Aorta (tissue), 5 donors: ENCODE results near the gene SEC63. TPM values are rescaled to one million over a fixed set of nuclear protein-coding genes. Genes with fewer than 3 reads are reported as not detected.
"Not testable (repeated sequence)": the region's sequence is repeated elsewhere in the genome, so short reads cannot be mapped to it uniquely, and the experiment has no call there.

Experiments used
- ATAC-seq: fragments of 200-7000 bp; cut with Tn5 transposase; one replicate; pipeline ENCODE4 v1.9.1; 2022; ENCODE audit warnings: moderate library complexity; ENCODE audit not compliant: low FRiP score
- DNase-seq, 2 donors: peaks; one replicate each; pipeline ENCODE4 v3.0.0-alpha.2; 2020
- H3K27ac ChIP-seq, 2 donors: one replicate each; pipeline ENCODE4 v1.5.1; 2013; ENCODE audit warnings: low read length in 2 of 2, mild to moderate bottlenecking in 2 of 2, moderate library complexity in 2 of 2, control low read depth in 1 of 2, inconsistent platforms in 1 of 2, low read depth in 1 of 2
- H3K27me3 ChIP-seq, 2 donors: one replicate each; pipeline ENCODE4 v1.6.1; 2013; ENCODE audit warnings: control low read depth in 1 of 2, low read length in 1 of 2, mild to moderate bottlenecking in 1 of 2, moderate library complexity in 1 of 2; ENCODE audit not compliant: insufficient read depth in 2 of 2, control insufficient read depth in 1 of 2
- H3K36me3 ChIP-seq, 2 donors: one replicate each; pipeline ENCODE4 v1.6.1; 2013; ENCODE audit warnings: control low read depth in 1 of 2, low read length in 1 of 2, mild to moderate bottlenecking in 1 of 2; ENCODE audit not compliant: insufficient read depth in 2 of 2, control insufficient read depth in 1 of 2
- H3K4me1 ChIP-seq, 2 donors: one replicate each; pipeline ENCODE4 v1.6.1; 2013; ENCODE audit warnings: low read length in 2 of 2, control low read depth in 1 of 2, mild to moderate bottlenecking in 1 of 2, moderate library complexity in 1 of 2; ENCODE audit not compliant: insufficient read depth in 2 of 2, control insufficient read depth in 1 of 2
- H3K4me3 ChIP-seq, 2 donors: one replicate each; pipeline ENCODE4 v1.5.1; 2013; ENCODE audit warnings: low read length in 2 of 2, control low read depth in 1 of 2, mild to moderate bottlenecking in 1 of 2
- H3K9me3 ChIP-seq: one replicate; pipeline ENCODE4 v1.6.1; 2013; ENCODE audit warnings: mild to moderate bottlenecking, low read length; ENCODE audit not compliant: control insufficient read depth
- WGBS, 2 donors: extraction: QIAGEN DNeasy Blood & Tissue Kit; methylation state at CpG; one replicate each; pipeline ENCODE4 v1.1.7; 2013; 5-methylcytosine and 5-hydroxymethylcytosine counted together
- intact Hi-C, 2 donors: fragments of 100-400 bp; cut with DNase I; formaldehyde crosslinking; loops; one replicate each; pipeline versions ENCODE4 v1.14.2 to v1.15.0; 2022
- polyA plus RNA-seq, 2 donors: library from polyadenylated mRNA; stranded (reverse); fragments of 200-250 nt; gene quantifications; one replicate each; pipeline ENCODE4 v1.2.3, GENCODE V29; 2013
- total RNA-seq, 2 donors: library from RNA; stranded (reverse); fragmentation: NEBNext Ultra II Directional; extraction: Animal tissue kit (Norgen Biotek cat#: 25700); gene quantifications; one replicate each; pipeline ENCODE4 v1.2.1, GENCODE V29; 2021
- donor health status: healthy with polysubstance abuse.
- donor health status: Bipolar disorder and iron deficiency.
- donor health status: DM: no; HTN: no; CAD: no.
- donor health status: DM: no; HTN: no; CAD: no.
- donor health status: DM: yes; HTN: yes; CAD: no.

Gene SEC63
- total and polyA plus RNA-seq, 4 donors = 23.9 to 114 (median 80.4) TPM

DNA sequence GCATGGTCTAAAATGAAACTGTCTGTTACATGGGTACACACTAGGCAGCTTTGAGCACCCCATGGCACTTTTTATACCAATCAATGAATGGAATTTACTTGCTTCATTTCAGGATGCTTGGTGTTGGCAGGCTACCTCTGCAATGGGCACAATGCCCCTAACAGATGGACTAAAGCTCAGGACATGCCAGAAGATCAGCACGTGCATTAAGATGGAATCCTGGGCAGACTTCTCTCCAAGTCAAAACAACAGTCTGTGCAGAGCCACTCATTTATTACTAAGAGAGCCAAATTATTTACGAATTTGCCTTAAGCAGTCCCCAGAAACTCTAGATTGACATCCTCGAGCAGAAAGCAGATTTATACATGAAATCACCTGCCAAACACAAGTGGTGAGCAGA lies 78.1 kb downstream of the SEC63 start:
- H3K9me3 ChIP-seq = no peaks in the 10 kb centered on the region
- no peak for DNase-seq
- H3K36me3 ChIP-seq = peaks cover 4 to 5% of the 10 kb centered on the region in 2 donors
- H3K27ac ChIP-seq = no peak overlapping the region
- no peak for ATAC-seq
- intact Hi-C loops = no loop called here
- no peak overlapping the region for H3K4me3 ChIP-seq
- 50 to 55% methylated on average over 3 of the region's 3 CpGs for whole genome bisulfite sequencing, 2 donors
- H3K27me3 ChIP-seq = no peaks in the 10 kb centered on the region
- no peaks in the 10 kb centered on the region for H3K4me1 ChIP-seq

GRCh38 chr6:107877968-107878367 lies 80.0 kb downstream of the SEC63 start:
- Histone ChIP-seq H3K4me3 (no peak overlapping the region), H3K36me3 (peaks cover 5 to 6% of the 10 kb centered on the region in 2 donors), H3K4me1 (no peaks in the 10 kb centered on the region), H3K27ac (no peak overlapping the region), H3K9me3 (no peaks in the 10 kb centered on the region), H3K27me3 (no peaks in the 10 kb centered on the region)
- intact Hi-C loops = no loop called here
- ATAC-seq (no peak), DNase-seq (no peak)
- 99 to 100% methylated on average over 1 of the region's 1 CpG for WGBS, 2 donors

GRCh38 chr6:107871976-107872375 lies 86.0 kb downstream of the SEC63 start:
- H3K4me3 ChIP-seq = no peak overlapping the region
- no peaks in the 10 kb centered on the region for H3K27me3 ChIP-seq
- WGBS, 2 donors = 95 to 96% methylated on average over 2 of the region's 2 CpGs
- ATAC-seq = no peak
- peaks cover 0 to 3% of the 10 kb centered on the region in 2 donors for H3K36me3 ChIP-seq
- no peak overlapping the region for H3K27ac ChIP-seq
- DNase-seq = no peak
- no peaks in the 10 kb centered on the region for H3K4me1 ChIP-seq
- H3K9me3 ChIP-seq = no peaks in the 10 kb centered on the region
- intact Hi-C loops = no loop called here

DNA sequence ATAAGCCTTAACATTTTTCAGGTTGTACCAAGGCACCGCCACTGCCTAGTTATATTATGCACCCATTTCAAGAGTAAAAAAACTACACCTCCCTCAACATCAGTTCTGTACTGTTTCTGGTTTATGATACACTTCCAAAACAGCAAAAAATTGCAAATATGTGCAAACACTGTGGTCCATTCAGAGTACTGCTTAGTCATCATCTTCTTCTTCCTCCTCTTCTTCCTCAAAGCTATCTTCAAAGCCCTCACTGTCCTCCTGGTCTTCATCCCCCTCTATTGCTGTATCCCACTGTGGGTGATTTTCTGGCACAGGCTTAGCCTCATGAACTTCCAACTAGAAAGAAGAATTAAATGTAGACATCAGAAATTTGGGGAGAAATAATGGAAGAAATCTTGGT lies 86.5 kb downstream of the SEC63 start:
- H3K9me3 ChIP-seq, H3K4me1 ChIP-seq, ATAC-seq, DNase-seq, H3K27ac ChIP-seq, H3K4me3 ChIP-seq, intact Hi-C loops, H3K36me3 ChIP-seq, H3K27me3 ChIP-seq: not testable (repeated sequence)
- 100% methylated on average over 1 of the region's 1 CpG for WGBS, 2 donors

GRCh38 chr6:107871016-107871415 lies 87.0 kb downstream of the SEC63 start:
- no peaks in the 10 kb centered on the region for H3K27me3 ChIP-seq
- ATAC-seq = no peak
- peaks cover 0 to 3% of the 10 kb centered on the region in 2 donors for H3K36me3 ChIP-seq
- no peak overlapping the region for H3K27ac ChIP-seq
- no peak for DNase-seq
- 47 to 48% methylated on average over 4 of the region's 4 CpGs for WGBS, 2 donors
- no peaks in the 10 kb centered on the region for H3K9me3 ChIP-seq
- intact Hi-C loops = no loop called here
- H3K4me3 ChIP-seq = no peak overlapping the region
- no peaks in the 10 kb centered on the region for H3K4me1 ChIP-seq

GRCh38 chr6:107870381-107870780 lies 87.6 kb downstream of the SEC63 start:
- 3 to 9% methylated on average over 1 of the region's 1 CpG for WGBS, 2 donors
- Histone ChIP-seq H3K36me3 (peaks cover 0 to 3% of the 10 kb centered on the region in 2 donors), H3K4me1 (no peaks in the 10 kb centered on the region), H3K27me3 (no peaks in the 10 kb centered on the region), H3K9me3 (no peaks in the 10 kb centered on the region), H3K4me3 (no peak overlapping the region), H3K27ac (no peak overlapping the region)
- intact Hi-C loops = no loop called here
- DNase-seq (no peak), ATAC-seq (no peak)

GRCh38 chr6:107869871-107870270 lies 88.1 kb downstream of the SEC63 start:
- Histone ChIP-seq H3K4me3 (no peak overlapping the region), H3K27me3 (no peaks in the 10 kb centered on the region), H3K9me3 (no peaks in the 10 kb centered on the region), H3K27ac (no peak overlapping the region), H3K4me1 (no peaks in the 10 kb centered on the region), H3K36me3 (peaks cover 0 to 3% of the 10 kb centered on the region in 2 donors)
- ATAC-seq = no peak
- WGBS, 2 donors = 0% methylated on average over 1 of the region's 1 CpG
- intact Hi-C loops = no loop called here
- no peak for DNase-seq

DNA sequence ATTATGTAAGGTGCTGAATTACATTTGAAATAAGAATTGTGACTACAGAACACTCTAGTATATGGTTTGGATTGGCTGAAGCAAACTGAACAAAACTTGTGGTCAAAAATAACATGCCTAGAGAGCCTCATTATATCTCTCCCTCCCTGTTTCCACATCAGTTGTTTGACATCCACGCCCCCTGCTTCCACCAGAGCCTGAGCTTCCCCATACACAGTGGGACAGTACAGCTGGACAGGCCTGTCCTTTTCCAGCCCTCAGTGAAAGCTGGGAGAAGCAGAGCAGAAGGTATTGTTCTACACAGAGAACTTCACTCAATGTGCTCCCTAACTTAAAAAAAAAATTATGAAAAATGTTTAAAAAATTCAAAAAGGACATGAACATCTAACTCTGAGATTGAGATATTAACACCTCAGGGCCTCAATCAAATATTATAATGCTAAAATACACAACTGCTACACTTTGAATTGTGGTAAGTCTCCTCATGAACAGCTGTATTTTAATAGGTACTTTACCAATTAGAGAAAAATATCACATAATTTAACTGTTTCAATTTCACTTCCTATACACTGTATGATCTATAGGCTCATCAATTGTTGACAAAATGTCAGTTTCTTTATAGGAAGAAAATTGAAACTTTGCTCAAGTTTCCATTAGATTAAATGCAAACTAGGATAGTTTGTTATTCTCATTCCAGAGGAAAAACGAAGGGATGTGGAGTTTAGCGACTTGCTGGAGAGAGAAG lies 89.0 kb downstream of the SEC63 start:
- intact Hi-C loops = no loop called here
- no peaks in the 10 kb centered on the region for H3K27me3 ChIP-seq

GRCh38 chr6:107867302-107867615 lies 90.7 kb downstream of the SEC63 start:
- H3K9me3 ChIP-seq = no peaks in the 10 kb centered on the region
- 34% methylated on average over 4 of the region's 4 CpGs for WGBS, 2 donors
- H3K4me3 ChIP-seq = no peak overlapping the region
- DNase-seq (no peak), ATAC-seq (no peak)
- H3K4me1 ChIP-seq = no peaks in the 10 kb centered on the region
- H3K27ac ChIP-seq = no peak overlapping the region
- H3K36me3 ChIP-seq = peaks cover 0 to 2% of the 10 kb centered on the region in 2 donors
- no peaks in the 10 kb centered on the region for H3K27me3 ChIP-seq
- intact Hi-C loops = no loop called here

More for the DNA sequence above, 89.0 kb downstream of the SEC63 start:
- no peak for DNase-seq
- Histone ChIP-seq H3K36me3 (peaks cover 0 to 2% of the 10 kb centered on the region in 2 donors), H3K9me3 (no peaks in the 10 kb centered on the region), H3K27ac (no peak overlapping the region), H3K4me3 (no peak overlapping the region), H3K4me1 (no peaks in the 10 kb centered on the region)
- 48 to 57% methylated on average over 3 of the region's 3 CpGs for WGBS, 2 donors
- ATAC-seq = no peak
